Sigmoid colon (tissue), 4 donors: Measurements from ENCODE around the gene TMEM126A.

Experiments used
- POLR2A ChIP-seq, 2 donors: fragments of 450-650 bp; IDR thresholded peaks; one replicate each; pipeline ENCODE4 v1.6.1; 2016; ENCODE audit warnings: antibody characterized with exemption in 2 of 2, mild to moderate bottlenecking in 2 of 2, moderate library complexity in 2 of 2
- POLR2AphosphoS5 ChIP-seq, 4 donors: sonication (generic); formaldehyde crosslinking; IDR thresholded peaks; one replicate each; pipeline ENCODE4 v1.6.1; 2017; ENCODE audit warnings: antibody characterized with exemption in 4 of 4

DNA sequence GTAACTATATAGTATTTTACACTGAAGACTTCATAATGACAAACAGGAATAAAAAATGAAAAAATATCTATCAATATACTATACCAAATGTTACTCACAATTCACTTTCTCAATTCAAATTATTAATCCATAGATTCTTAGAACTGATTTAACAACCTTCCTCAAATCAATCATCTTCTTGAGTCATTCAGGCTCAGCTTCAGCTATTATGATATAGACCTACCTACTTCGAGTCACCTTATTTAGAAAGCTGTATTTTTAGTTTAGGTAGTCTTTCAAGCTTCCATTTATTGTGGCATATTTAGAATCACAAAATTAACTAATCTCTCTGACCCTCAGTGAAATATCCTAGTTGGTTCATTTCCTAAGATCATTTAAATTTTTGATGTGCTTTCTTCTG is 9.0 kb downstream of the TMEM126A start:
- no peak for TF ChIP-seq POLR2A (IDR thresholded peaks at IDR 0.05)
- no peak for TF ChIP-seq POLR2AphosphoS5 (IDR thresholded peaks at IDR 0.05)
